HepG2 (cell line): ENCODE measurements around the gene TMEM250. TPM values are rescaled to one million over a fixed set of nuclear protein-coding genes. Genes with fewer than 3 reads are reported as not detected.

Source experiments
- ATAC-seq: fragments of 200-7000 bp; cut with Tn5 transposase; 3 replicates; pipeline ENCODE4 v1.9.1; 2020; ENCODE audit warnings: mild to moderate bottlenecking, moderate library complexity
- BruUV-seq: library from RNA; stranded (reverse); fragments of 400-500 nt; replicated peaks from 2 replicates; lab custom pipeline; 2021; lab: Mats Ljungman, UMichigan
- CTCF ChIA-PET: fragments of 300-600 bp; formaldehyde crosslinking; extraction: SDS; loops from one replicate; lab custom pipeline; 2021; ENCODE audit warnings: low total read pairs, inconsistent platforms, low intra/inter-chr PET ratio; lab: Yijun Ruan, JAX
- POLR2A ChIA-PET: fragments of 350-600 bp; sonication (Branson Sonifier 250); formaldehyde crosslinking; loops from one replicate; lab custom pipeline; 2020; ENCODE audit warnings: antibody characterized with exemption, inconsistent platforms; lab: Yijun Ruan, JAX
- DNase-seq: peaks from one replicate; pipeline ENCODE4 v3.0.0-alpha.2; 2015; ENCODE audit warnings: low spot score
- FAIRE-seq: peaks from 3 replicates; lab custom pipeline; 2011; peaks lifted over from hg19 to GRCh38; lab: Jason Lieb, UNC
- H2AFZ ChIP-seq: one replicate; pipeline ENCODE4 v1.6.1; 2011; ENCODE audit warnings: low read length, inconsistent platforms
- H3K27ac ChIP-seq: fragments of 300-600 bp; 3 replicates; pipeline ENCODE4 v1.8.0; 2011; ENCODE audit warnings: mixed run types, mild to moderate bottlenecking, mixed read lengths, low read length, inconsistent platforms; ENCODE audit not compliant: insufficient read depth; ENCODE audit errors: extremely low read length
- H3K27me3 ChIP-seq, 2 experiments: fragments of 200-600 bp in 1 of 2; 2 replicates in 1 of 2; 3 replicates in 1 of 2; pipeline versions ENCODE4 v1.6.0 to v1.8.0; 2011; ENCODE audit warnings: low read length in 2 of 2, mild to moderate bottlenecking in 2 of 2, moderate library complexity in 2 of 2, inconsistent platforms in 1 of 2; ENCODE audit not compliant: insufficient read depth in 2 of 2, control insufficient read depth in 1 of 2
- H3K36me3 ChIP-seq, 2 experiments: fragments of 200-600 bp in 1 of 2; replicated peaks in 1 of 2; 2 replicates in 1 of 2; 3 replicates in 1 of 2; pipeline versions ENCODE4 v1.5.1 to v1.8.0; 2011; ENCODE audit warnings: low read length in 2 of 2, inconsistent platforms in 1 of 2; ENCODE audit not compliant: insufficient read depth in 2 of 2, control insufficient read depth in 1 of 2
- H3K4me1 ChIP-seq: 2 replicates; pipeline ENCODE4 v1.5.1; 2012; ENCODE audit warnings: low read length, inconsistent platforms; ENCODE audit not compliant: insufficient read depth
- H3K4me2 ChIP-seq: 2 replicates; pipeline ENCODE4 v1.6.0; 2011; ENCODE audit warnings: low read depth, low read length, inconsistent platforms
- H3K4me3 ChIP-seq, 3 experiments: fragments of 200-600 bp in 1 of 3; sonication (generic), shearing (Covaris generic) in 1 of 3; replicated peaks in 1 of 3; 2 replicates each; pipeline ENCODE4 v1.5.1; 2011 to 2016; ENCODE audit warnings: low read length in 3 of 3, inconsistent platforms in 2 of 3, low read depth in 2 of 3, mild to moderate bottlenecking in 2 of 3, control low read depth in 1 of 3, mixed read lengths in 1 of 3; ENCODE audit not compliant: insufficient read depth in 1 of 3
- H3K79me2 ChIP-seq: one replicate; pipeline ENCODE4 v1.6.1; 2011; ENCODE audit warnings: low read length, inconsistent platforms; ENCODE audit not compliant: insufficient read depth
- H3K9ac ChIP-seq: 2 replicates; pipeline ENCODE4 v1.6.0; 2011; ENCODE audit warnings: mild to moderate bottlenecking, low read depth, low read length, inconsistent platforms; ENCODE audit not compliant: insufficient read depth
- H3K9me3 ChIP-seq: 2 replicates; pipeline ENCODE4 v1.5.1; 2012; ENCODE audit warnings: mild to moderate bottlenecking, low read length
- H4K20me1 ChIP-seq: 2 replicates; pipeline ENCODE4 v1.6.0; 2011; ENCODE audit warnings: inconsistent platforms, mild to moderate bottlenecking, low read length, moderate library complexity; ENCODE audit not compliant: insufficient read depth
- KMT2B ChIP-seq: IDR thresholded peaks from 2 replicates; pipeline ENCODE4 v1.6.1; 2016; ENCODE audit warnings: missing genetic modification reagents, missing compliant biosample characterization
- MED8 ChIP-seq: sonication (generic); formaldehyde crosslinking; IDR thresholded peaks from 2 replicates; pipeline ENCODE4 v1.8.1; 2023; ENCODE audit warnings: mild to moderate bottlenecking, missing genetic modification reagents; ENCODE audit not compliant: insufficient replicate concordance
- PAXIP1 ChIP-seq: sonication (generic); formaldehyde crosslinking; conservative IDR thresholded peaks from 2 replicates; pipeline ENCODE4 v1.4.0; 2020; ENCODE audit warnings: mild to moderate bottlenecking, missing genetic modification reagents, moderate library complexity
- PBX3 ChIP-seq: sonication (generic); formaldehyde crosslinking; IDR thresholded peaks from 2 replicates; pipeline ENCODE4 v1.8.1; 2023; ENCODE audit warnings: missing genetic modification reagents, inconsistent platforms, borderline replicate concordance
- SALL2 ChIP-seq: sonication (generic); formaldehyde crosslinking; IDR thresholded peaks from 2 replicates; pipeline ENCODE4 v1.8.1; 2023; ENCODE audit warnings: mild to moderate bottlenecking, missing genetic modification reagents, inconsistent platforms
- SNAPC2 ChIP-seq: sonication (generic); formaldehyde crosslinking; IDR thresholded peaks from 2 replicates; pipeline ENCODE4 v1.8.1; 2022; ENCODE audit warnings: mild to moderate bottlenecking, missing genetic modification reagents
- ZBTB25 ChIP-seq: IDR thresholded peaks from 2 replicates; pipeline ENCODE4 v1.6.1; 2018; ENCODE audit warnings: missing genetic modification reagents
- ZNF263 ChIP-seq: sonication (generic); formaldehyde crosslinking; IDR thresholded peaks from 2 replicates; pipeline ENCODE4 v1.4.0; 2020; ENCODE audit warnings: missing genetic modification reagents
- ZNF432 ChIP-seq: sonication (generic); formaldehyde crosslinking; IDR thresholded peaks from 2 replicates; pipeline ENCODE4 v1.5.0; 2020; ENCODE audit warnings: missing genetic modification reagents, mild to moderate bottlenecking, borderline replicate concordance
- ZNF816 ChIP-seq: sonication (generic); formaldehyde crosslinking; IDR thresholded peaks from 2 replicates; pipeline ENCODE4 v1.8.0; 2022; ENCODE audit warnings: missing genetic modification reagents, mild to moderate bottlenecking, borderline replicate concordance
- WGBS: methylation state at CpG from one replicate; pipeline ENCODE4 v1.1.6; 2017; ENCODE audit warnings: low lambda C conversion rate; 5-methylcytosine and 5-hydroxymethylcytosine counted together
- in situ Hi-C: cut with HindIII; loops from 2 replicates; pipeline ENCODE4 v1.10.0; 2017; ENCODE audit warnings: low pct_unique_long_range_greater_than_20kb; ENCODE audit not compliant: extremely low pct_ligation_motif_present
- intact Hi-C: fragments of 100-400 bp; cut with micrococcal nuclease; formaldehyde crosslinking; loops from one replicate; pipeline ENCODE4 v1.10.0; 2022; ENCODE audit not compliant: unreplicated experiment
- polyA plus RNA-seq, 8 experiments: library from polyadenylated mRNA; depleted of rRNA in 3 of 8; stranded (reverse) in 7 of 8; unstranded in 1 of 8; fragments of >200 nt; fragmentation: Illumina TruSeq in 4 of 8; extraction: Trizol in 4 of 8; gene quantifications; 2 replicates each; pipeline versions ENCODE4 v1.2.1 to v1.2.3, GENCODE V29; 2011 to 2016; ENCODE audit warnings: low read depth in 4 of 8, missing spikeins in 1 of 8, mixed read lengths in 1 of 8; ENCODE audit not compliant: insufficient read depth in 1 of 8
- total RNA-seq, 5 experiments: library from RNA; depleted of rRNA; stranded (reverse); fragments of >200 nt; fragmentation: Illumina TruSeq; extraction: Trizol; gene quantifications; 2 replicates each; pipeline ENCODE4 v1.2.3, GENCODE V29; 2016; ENCODE audit warnings: low read depth in 1 of 5
- TF ChIP-seq, protein P1 (sequence below): sonication (generic); formaldehyde crosslinking; IDR thresholded peaks from 2 replicates; pipeline ENCODE4 v1.5.0; 2020; ENCODE audit warnings: mild to moderate bottlenecking, missing genetic modification reagents, borderline replicate concordance

The TMEM250 gene
- total and polyA plus RNA-seq, 2 of the 13 experiments (the other 11 are each of a cell fraction or from before 2014, with no cell fraction given): 5.5 to 13.9 TPM

GRCh38 chr9:136090768-136091581, 27.7 kb downstream of the TMEM250 start:
- Histone ChIP-seq H3K9ac (0 out of 2 replicates have a peak overlapping the region, but pooled peaks have one; percentile 8), H3K27me3 (peaks cover 0 to under 1% of the 10 kb centered on the region in 2 experiments; a peak in 1 of 5 replicates), H3K27ac (no peak overlapping the region), H4K20me1 (peaks cover 41% of the 10 kb centered on the region; the same call in 1 of the 2 replicates), H2AFZ (no peak overlapping the region), H3K79me2 (peaks cover 80% of the 10 kb centered on the region), H3K4me3 (no peak overlapping the region), H3K36me3 (0 out of 5 replicates have a peak, but pooled peaks cover 2 to 5% of the 10 kb centered on the region in 2 experiments), H3K4me1 (peaks cover 39% of the 10 kb centered on the region), H3K4me2 (peak overlapping the region; percentile 33; the same call in 1 of the 2 replicates), H3K9me3 (no peaks in the 10 kb centered on the region)
- WGBS: 82% methylated on average over 8 of the region's 22 CpGs
- intact Hi-C loops: loop anchor here (5.0 kb wide), 1 partner anchor 39 kb away; no protein-coding TSS in a partner anchor
- BruUV-seq: no TSS peak
- POLR2A ChIA-PET: interaction anchor here (1.0 kb wide), 1 partner anchor 28 kb away, joined by 3 read pairs; no protein-coding TSS in a partner anchor
- DNase-seq (no peak), FAIRE-seq (no peak), ATAC-seq (no peak)
- in situ Hi-C loops: no loop called here
- CTCF ChIA-PET: interaction anchor here (0.9 to 1.6 kb wide), 2 partner anchors 32 to 123 kb away, joined by 3 to 8 read pairs; no protein-coding TSS in a partner anchor
- 0 out of 2 replicates have a peak, but pooled peaks have one; percentile 45 for TF ChIP-seq ZNF263
- TF ChIP-seq PAXIP1 (CRISPR knock-in tag): no peak
- no peak for TF ChIP-seq MED8
- TF ChIP-seq SALL2 (CRISPR knock-in tag): no peak
- TF ChIP-seq, protein P1, sequence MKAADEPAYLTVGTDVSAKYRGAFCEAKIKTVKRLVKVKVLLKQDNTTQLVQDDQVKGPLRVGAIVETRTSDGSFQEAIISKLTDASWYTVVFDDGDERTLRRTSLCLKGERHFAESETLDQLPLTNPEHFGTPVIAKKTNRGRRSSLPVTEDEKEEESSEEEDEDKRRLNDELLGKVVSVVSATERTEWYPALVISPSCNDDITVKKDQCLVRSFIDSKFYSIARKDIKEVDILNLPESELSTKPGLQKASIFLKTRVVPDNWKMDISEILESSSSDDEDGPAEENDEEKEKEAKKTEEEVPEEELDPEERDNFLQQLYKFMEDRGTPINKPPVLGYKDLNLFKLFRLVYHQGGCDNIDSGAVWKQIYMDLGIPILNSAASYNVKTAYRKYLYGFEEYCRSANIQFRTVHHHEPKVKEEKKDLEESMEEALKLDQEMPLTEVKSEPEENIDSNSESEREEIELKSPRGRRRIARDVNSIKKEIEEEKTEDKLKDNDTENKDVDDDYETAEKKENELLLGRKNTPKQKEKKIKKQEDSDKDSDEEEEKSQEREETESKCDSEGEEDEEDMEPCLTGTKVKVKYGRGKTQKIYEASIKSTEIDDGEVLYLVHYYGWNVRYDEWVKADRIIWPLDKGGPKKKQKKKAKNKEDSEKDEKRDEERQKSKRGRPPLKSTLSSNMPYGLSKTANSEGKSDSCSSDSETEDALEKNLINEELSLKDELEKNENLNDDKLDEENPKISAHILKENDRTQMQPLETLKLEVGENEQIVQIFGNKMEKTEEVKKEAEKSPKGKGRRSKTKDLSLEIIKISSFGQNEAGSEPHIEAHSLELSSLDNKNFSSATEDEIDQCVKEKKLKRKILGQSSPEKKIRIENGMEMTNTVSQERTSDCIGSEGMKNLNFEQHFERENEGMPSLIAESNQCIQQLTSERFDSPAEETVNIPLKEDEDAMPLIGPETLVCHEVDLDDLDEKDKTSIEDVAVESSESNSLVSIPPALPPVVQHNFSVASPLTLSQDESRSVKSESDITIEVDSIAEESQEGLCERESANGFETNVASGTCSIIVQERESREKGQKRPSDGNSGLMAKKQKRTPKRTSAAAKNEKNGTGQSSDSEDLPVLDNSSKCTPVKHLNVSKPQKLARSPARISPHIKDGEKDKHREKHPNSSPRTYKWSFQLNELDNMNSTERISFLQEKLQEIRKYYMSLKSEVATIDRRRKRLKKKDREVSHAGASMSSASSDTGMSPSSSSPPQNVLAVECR (CRISPR knock-in tag): no peak
- no peak for TF ChIP-seq ZBTB25
- no peak for TF ChIP-seq SNAPC2 (CRISPR knock-in tag)
- TF ChIP-seq KMT2B (CRISPR knock-in tag): no peak
- TF ChIP-seq ZNF432 (CRISPR knock-in tag): no peak
- no peak for TF ChIP-seq PBX3 (CRISPR knock-in tag)
- TF ChIP-seq ZNF816 (CRISPR knock-in tag): no peak
